ENCODE results near the gene ADGRF5.

The ADGRF5 gene

DNA sequence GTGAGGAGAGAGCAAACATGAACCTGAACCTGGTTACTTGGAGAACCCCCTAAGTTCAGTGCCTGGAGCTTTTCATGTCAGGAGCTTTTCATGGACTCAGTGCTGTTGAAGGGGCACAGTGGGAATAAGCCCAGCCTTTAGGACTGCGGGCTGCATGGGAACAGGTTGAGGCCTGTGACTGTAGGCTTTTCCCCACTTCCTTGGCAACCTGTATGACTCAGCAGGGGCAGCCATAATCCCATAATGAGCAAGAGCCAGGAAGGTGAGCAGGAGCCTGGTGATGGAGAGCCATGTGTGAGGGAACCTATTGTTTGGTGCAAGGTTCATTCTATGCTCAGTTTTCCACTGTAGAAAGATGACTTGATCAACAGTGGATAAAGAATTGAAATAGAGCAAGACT lies 105.1 kb downstream of the ADGRF5 start:
- no peak for DNase-seq (ENCODE audit: low read depth)

DNA sequence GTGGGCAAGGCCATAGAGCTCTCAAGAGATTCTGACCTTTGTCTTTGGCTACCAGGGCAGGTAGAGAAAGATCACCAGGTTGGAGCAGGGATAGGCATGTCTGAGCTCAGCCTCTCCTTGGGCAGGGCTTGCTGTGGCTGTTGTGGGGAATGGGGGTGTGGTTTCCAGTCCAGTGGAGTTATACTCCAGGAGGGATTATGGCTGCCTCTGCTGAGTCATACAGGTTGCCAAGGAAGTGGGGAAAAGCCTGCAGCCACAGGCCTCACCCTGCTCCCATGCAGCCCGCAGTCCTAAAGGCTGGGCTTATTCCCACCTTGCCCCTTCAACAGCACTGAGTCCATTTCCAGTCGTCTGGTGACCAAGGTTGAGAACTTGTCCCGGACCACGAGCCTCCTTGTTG lies 106.6 kb downstream of the ADGRF5 start:
- no peak for DNase-seq (ENCODE audit: low read depth)

DNA sequence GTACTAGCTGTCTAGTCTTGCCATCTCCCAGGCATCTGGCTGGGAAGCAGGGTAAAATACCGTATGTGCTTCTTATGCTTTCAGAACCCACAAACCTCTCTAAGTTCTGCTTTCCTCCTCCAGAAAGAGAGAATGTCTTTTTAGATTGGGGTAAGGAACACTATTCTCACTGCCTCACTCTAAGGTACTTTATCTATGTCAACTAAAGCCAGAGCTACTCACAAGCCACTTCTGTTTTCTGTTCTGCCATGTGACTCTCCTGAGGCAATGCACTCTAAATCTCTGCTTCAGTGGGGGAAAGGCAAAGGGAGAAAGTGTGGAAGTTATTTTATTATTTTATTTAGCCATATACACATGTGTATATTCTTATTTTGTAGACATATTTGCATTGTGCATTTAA lies 112.9 kb downstream of the ADGRF5 start:
- DNase-seq (ENCODE audit: low read depth), result no peak
